ENCODE measurements around the gene ABLIM3. TPM values are rescaled to one million over a fixed set of nuclear protein-coding genes. Genes with fewer than 3 reads are reported as not detected.

The ABLIM3 gene
- total RNA-seq, 1 experiment from 2014 or later, result 1.1 TPM

- in situ Hi-C loops (cut with HindIII; ENCODE audit: low sequenced_read_pairs), result no loop called here
- peak; percentile 7 for DNase-seq (ENCODE audit: low spot score)
Observed at GRCh38 chr5:149153193-149153750, 12.0 kb downstream of the ABLIM3 start.

- in situ Hi-C loops (cut with HindIII; ENCODE audit: low sequenced_read_pairs), result no loop called here
- DNase-seq (ENCODE audit: low spot score), result peak; percentile 86
Observed at GRCh38 chr5:149153751-149154610, 12.7 kb downstream of the ABLIM3 start.

GRCh38 chr5:149154650-149155049 is 13.4 kb downstream of the ABLIM3 start:
- peak; percentile 34 for DNase-seq (ENCODE audit: low spot score)
- in situ Hi-C loops (cut with HindIII; ENCODE audit: low sequenced_read_pairs), result no loop called here

- peak; percentile 43 for DNase-seq (ENCODE audit: low spot score)
- in situ Hi-C loops (cut with HindIII; ENCODE audit: low sequenced_read_pairs), result no loop called here
Observed at GRCh38 chr5:149156435-149157083, 15.3 kb downstream of the ABLIM3 start.

GRCh38 chr5:149157330-149157729 is 16.0 kb downstream of the ABLIM3 start:
- in situ Hi-C loops (cut with HindIII; ENCODE audit: low sequenced_read_pairs), result no loop called here
- DNase-seq (ENCODE audit: low spot score), result no peak

- in situ Hi-C loops (cut with HindIII; ENCODE audit: low sequenced_read_pairs), result no loop called here
- no peak for DNase-seq (ENCODE audit: low spot score)
Observed at GRCh38 chr5:149160291-149160787, 19.0 kb downstream of the ABLIM3 start.

GRCh38 chr5:149161026-149161687 is 19.9 kb downstream of the ABLIM3 start:
- in situ Hi-C loops (cut with HindIII; ENCODE audit: low sequenced_read_pairs), result no loop called here
- DNase-seq (ENCODE audit: low spot score), result peak; percentile 94

- in situ Hi-C loops (cut with HindIII; ENCODE audit: low sequenced_read_pairs), result no loop called here
- no peak for DNase-seq (ENCODE audit: low spot score)
Observed at GRCh38 chr5:149161850-149162249, 20.6 kb downstream of the ABLIM3 start.

GRCh38 chr5:149162401-149163084 is 21.2 kb downstream of the ABLIM3 start:
- peak; percentile 90 for DNase-seq (ENCODE audit: low spot score)
- in situ Hi-C loops (cut with HindIII; ENCODE audit: low sequenced_read_pairs), result no loop called here

- in situ Hi-C loops (cut with HindIII; ENCODE audit: low sequenced_read_pairs), result no loop called here
- DNase-seq (ENCODE audit: low spot score), result peak; percentile 45
Observed at GRCh38 chr5:149164731-149165130, 23.4 kb downstream of the ABLIM3 start.

- DNase-seq (ENCODE audit: low spot score), result peak; percentile 90
- in situ Hi-C loops (cut with HindIII; ENCODE audit: low sequenced_read_pairs), result no loop called here
Observed at GRCh38 chr5:149166128-149166527, 24.8 kb downstream of the ABLIM3 start.

GRCh38 chr5:149166591-149167100 is 25.4 kb downstream of the ABLIM3 start:
- in situ Hi-C loops (cut with HindIII; ENCODE audit: low sequenced_read_pairs), result no loop called here
- no peak for DNase-seq (ENCODE audit: low spot score)

- in situ Hi-C loops (cut with HindIII; ENCODE audit: low sequenced_read_pairs), result no loop called here
- peak; percentile 88 for DNase-seq (ENCODE audit: low spot score)
Observed at GRCh38 chr5:149168276-149168906, 27.1 kb downstream of the ABLIM3 start.

GRCh38 chr5:149170299-149170698 is 29.0 kb downstream of the ABLIM3 start:
- in situ Hi-C loops (cut with HindIII; ENCODE audit: low sequenced_read_pairs), result no loop called here
- DNase-seq (ENCODE audit: low spot score), result peak; percentile 92

- DNase-seq (ENCODE audit: low spot score), result no peak
- in situ Hi-C loops (cut with HindIII; ENCODE audit: low sequenced_read_pairs), result no loop called here
Observed at GRCh38 chr5:149172261-149172660, 31.0 kb downstream of the ABLIM3 start.

GRCh38 chr5:149172709-149173505 is 31.6 kb downstream of the ABLIM3 start:
- in situ Hi-C loops (cut with HindIII; ENCODE audit: low sequenced_read_pairs), result no loop called here
- DNase-seq (ENCODE audit: low spot score), result no peak

GRCh38 chr5:149174847-149175234 is 33.5 kb downstream of the ABLIM3 start:
- no peak for DNase-seq (ENCODE audit: low spot score)
- in situ Hi-C loops (cut with HindIII; ENCODE audit: low sequenced_read_pairs), result no loop called here

Measured in G401 (cell line).